Dendritic cell treated with granulocyte-macrophage colony-stimulating factor and Interleukin-4, amounts not matched to agents 40 ng/mL and 50 ng/mL, for 4 days (primary cell): ENCODE results near the gene ZNF680.

ENCODE experiments used
- H3K27ac Mint-ChIP-seq: one replicate; pipeline ENCODE4 v1.8.0; 2022; ENCODE audit warnings: mild to moderate bottlenecking, mixed read lengths
- H3K27me3 Mint-ChIP-seq: one replicate; pipeline ENCODE4 v1.8.0; 2022; ENCODE audit warnings: mild to moderate bottlenecking, mixed read lengths
- H3K36me3 Mint-ChIP-seq: one replicate; pipeline ENCODE4 v1.8.0; 2022; ENCODE audit warnings: low read depth, mixed read lengths
- H3K4me1 Mint-ChIP-seq: one replicate; pipeline ENCODE4 v1.8.0; 2022; ENCODE audit warnings: low read depth, mixed read lengths
- H3K4me3 Mint-ChIP-seq: one replicate; pipeline ENCODE4 v1.8.0; 2022; ENCODE audit warnings: mild to moderate bottlenecking, moderate library complexity, mixed read lengths
- H3K9me3 Mint-ChIP-seq: one replicate; pipeline ENCODE4 v1.8.0; 2022; ENCODE audit warnings: mixed read lengths
- intact Hi-C: fragments of 100-400 bp; cut with micrococcal nuclease; formaldehyde crosslinking; loops from one replicate; pipeline ENCODE4 v1.15.0; 2022

The ZNF680 gene

DNA sequence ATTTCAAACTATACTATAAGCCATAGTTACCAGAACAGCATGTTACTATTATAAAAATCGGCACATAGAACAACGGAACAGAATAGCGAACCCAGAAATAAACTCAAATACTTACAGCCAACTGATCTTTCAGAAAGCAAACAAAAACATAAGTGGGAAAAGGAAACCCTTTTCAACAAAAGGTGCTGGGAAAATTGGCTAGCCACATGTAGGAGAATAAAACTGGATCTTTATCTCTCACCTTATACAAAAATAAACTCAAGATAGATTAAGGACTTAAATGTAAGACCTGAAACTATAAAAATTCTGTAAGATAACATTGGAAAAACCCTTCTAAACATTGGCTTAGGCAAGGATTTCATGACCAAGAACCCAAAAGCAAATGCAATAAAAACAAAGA is 29.1 kb downstream of the ZNF680 start:
- Mint-ChIP-seq H3K9me3 (peaks cover 93% of the 10 kb centered on the region), H3K27ac (no peak overlapping the region), H3K36me3 (peaks cover 95% of the 10 kb centered on the region), H3K27me3 (no peaks in the 10 kb centered on the region), H3K4me1 (no peaks in the 10 kb centered on the region), H3K4me3 (no peak overlapping the region)
- intact Hi-C loops, result loop anchor here (10.0 kb wide), 1 partner anchor 401 kb away; no protein-coding TSS in a partner anchor

DNA sequence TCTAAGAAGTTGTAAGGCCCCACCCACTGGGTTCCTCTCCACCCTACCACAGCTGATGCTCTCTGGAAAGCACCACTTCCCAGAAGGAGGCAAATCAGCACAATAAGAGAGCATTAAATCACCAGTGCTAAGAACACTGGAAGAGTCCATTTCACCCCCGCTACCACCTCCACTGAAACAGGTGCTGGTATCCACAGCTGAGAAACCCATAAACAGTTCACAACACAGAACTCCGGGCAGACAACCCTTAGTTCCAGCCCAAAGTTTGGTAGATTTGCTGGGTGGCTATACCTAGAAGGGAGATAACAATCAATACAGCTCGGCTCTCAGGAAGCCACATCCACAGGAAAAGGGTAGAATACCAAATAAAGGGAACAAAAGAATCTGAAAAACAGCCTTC is 34.1 kb downstream of the ZNF680 start:
- no peak overlapping the region for H3K4me3 Mint-ChIP-seq
- peaks cover 98% of the 10 kb centered on the region for H3K36me3 Mint-ChIP-seq
- no peak overlapping the region for H3K27ac Mint-ChIP-seq
- intact Hi-C loops, result loop anchor here (10.0 kb wide), 1 partner anchor 184 kb away; no protein-coding TSS in a partner anchor
- H3K9me3 Mint-ChIP-seq, result peaks cover 71% of the 10 kb centered on the region
- no peaks in the 10 kb centered on the region for H3K27me3 Mint-ChIP-seq
- no peaks in the 10 kb centered on the region for H3K4me1 Mint-ChIP-seq

DNA sequence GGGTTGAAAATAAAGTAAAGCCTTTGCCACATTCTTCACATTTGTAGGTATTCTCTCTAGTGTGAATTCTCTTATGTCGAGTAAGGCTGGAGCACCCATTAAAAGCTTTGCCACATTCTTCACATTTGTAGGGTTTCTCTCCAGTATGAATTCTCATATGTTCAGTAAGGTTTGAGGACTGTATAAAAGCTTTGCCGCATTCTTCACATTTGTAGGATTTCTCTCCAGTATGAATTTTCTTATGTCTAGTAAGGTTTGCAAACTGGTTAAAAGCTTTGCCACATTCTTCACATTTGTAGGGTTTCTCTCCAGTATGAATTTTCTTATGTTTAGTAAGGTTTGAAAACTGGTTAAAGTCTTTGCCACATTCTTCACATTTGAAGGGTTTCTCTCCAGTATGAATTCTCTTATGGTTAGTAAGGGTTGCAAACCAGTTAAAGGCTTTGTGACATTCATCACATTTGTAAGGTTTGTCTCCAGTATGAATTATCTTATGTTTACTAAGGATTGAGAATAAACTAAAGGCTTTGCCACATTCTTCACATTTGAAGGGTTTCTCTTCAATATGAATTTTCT is 41.4 kb downstream of the ZNF680 start:
- intact Hi-C loops, result loop anchor here (10.0 kb wide), 1 partner anchor 177 kb away; no protein-coding TSS in a partner anchor
- H3K4me1 Mint-ChIP-seq, result no peaks in the 10 kb centered on the region
- no peak overlapping the region for H3K4me3 Mint-ChIP-seq
- peaks cover 71% of the 10 kb centered on the region for H3K9me3 Mint-ChIP-seq
- H3K36me3 Mint-ChIP-seq, result peaks cover 80% of the 10 kb centered on the region
- H3K27ac Mint-ChIP-seq, result no peak overlapping the region
- H3K27me3 Mint-ChIP-seq, result no peaks in the 10 kb centered on the region

DNA sequence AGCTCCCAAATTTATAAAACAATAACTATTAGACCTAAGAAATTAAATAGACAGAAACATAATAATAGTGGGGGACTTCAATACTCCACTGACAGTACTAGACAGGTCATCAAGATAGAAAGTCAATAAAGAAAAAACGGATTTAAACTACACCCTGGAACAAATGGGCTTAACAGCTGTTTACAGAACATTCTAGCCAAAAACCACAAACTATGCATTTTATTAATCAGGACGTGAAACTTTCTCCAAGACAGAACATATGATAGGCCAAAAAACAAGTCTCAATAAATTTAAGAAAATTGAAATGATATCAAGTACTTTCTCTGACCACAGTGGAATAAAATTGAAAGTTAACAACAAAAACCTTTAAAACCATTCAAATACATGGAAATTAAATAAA is 46.4 kb downstream of the ZNF680 start:
- Mint-ChIP-seq H3K27ac (no peak overlapping the region), H3K27me3 (no peaks in the 10 kb centered on the region), H3K9me3 (peaks cover 67% of the 10 kb centered on the region), H3K36me3 (peaks cover 72% of the 10 kb centered on the region), H3K4me1 (no peaks in the 10 kb centered on the region), H3K4me3 (no peak overlapping the region)
- intact Hi-C loops, result no loop called here

DNA sequence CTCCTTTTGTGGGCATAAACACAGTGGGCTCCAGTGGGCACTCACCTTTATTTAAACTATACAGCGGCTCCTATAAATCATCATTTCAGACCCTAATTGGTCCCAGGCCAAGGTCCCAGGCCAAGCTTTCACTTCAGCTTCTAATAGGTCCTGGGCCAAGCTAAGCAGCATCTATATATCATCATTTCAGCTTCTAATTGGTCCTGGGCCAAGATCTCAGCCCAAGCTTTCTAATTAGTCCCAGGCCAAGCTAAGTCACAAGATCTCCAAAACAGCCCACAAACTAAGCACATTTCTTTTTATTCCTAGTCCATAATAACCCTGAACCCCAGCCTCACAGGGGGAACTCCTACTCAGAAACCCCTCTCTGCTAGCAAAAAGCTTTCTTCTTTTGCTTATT is 47.1 kb downstream of the ZNF680 start:
- intact Hi-C loops, result no loop called here
- peaks cover 72% of the 10 kb centered on the region for H3K36me3 Mint-ChIP-seq
- H3K9me3 Mint-ChIP-seq, result peaks cover 67% of the 10 kb centered on the region
- no peaks in the 10 kb centered on the region for H3K27me3 Mint-ChIP-seq
- H3K4me3 Mint-ChIP-seq, result no peak overlapping the region
- no peak overlapping the region for H3K27ac Mint-ChIP-seq
- H3K4me1 Mint-ChIP-seq, result no peaks in the 10 kb centered on the region

DNA sequence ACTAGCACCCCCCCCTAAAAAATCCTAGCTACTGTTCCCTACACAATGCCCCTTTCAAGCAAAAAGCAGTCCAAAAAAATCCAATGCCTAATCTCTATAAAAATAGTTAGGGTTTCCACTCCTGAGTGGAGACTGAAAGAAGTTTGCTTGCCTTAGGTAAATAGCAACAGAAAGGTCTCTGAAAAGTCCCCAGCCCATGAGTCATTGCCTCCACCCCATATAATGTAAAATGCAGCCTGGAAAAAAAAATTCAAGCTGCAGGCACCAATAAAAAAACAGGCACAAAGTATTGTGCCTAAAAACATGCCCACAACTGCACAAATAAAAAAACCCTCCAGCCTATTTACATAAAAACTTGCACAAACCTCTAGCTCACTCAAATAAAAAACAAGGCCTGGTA is 47.5 kb downstream of the ZNF680 start:
- H3K4me1 Mint-ChIP-seq, result no peaks in the 10 kb centered on the region
- no peak overlapping the region for H3K27ac Mint-ChIP-seq
- peaks cover 63% of the 10 kb centered on the region for H3K9me3 Mint-ChIP-seq
- peaks cover 74% of the 10 kb centered on the region for H3K36me3 Mint-ChIP-seq
- H3K27me3 Mint-ChIP-seq, result no peaks in the 10 kb centered on the region
- intact Hi-C loops, result no loop called here
- H3K4me3 Mint-ChIP-seq, result no peak overlapping the region

DNA sequence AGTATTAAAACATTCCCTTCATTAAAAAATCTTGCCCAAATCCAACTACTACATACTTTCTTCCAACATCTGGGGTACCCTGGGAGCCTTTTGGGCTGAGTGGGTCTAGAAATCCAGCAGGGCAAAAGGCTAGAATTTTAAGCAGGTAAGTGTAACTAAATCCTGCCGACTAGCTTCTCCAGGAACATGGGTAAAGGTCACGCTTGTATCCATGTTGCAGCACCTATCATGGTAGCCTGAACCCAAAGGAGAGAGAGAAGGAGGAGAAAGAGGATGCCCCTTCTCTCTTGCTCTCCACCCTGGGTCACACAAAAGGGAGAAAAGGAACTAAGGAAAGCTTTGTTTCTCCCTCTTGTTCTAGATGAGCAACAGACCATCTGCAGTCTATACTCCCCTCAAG is 53.3 kb downstream of the ZNF680 start:
- Mint-ChIP-seq H3K27ac (no peak overlapping the region), H3K9me3 (peaks cover 43% of the 10 kb centered on the region), H3K4me3 (no peak overlapping the region), H3K4me1 (no peaks in the 10 kb centered on the region), H3K36me3 (peaks cover 44% of the 10 kb centered on the region), H3K27me3 (no peaks in the 10 kb centered on the region)
- intact Hi-C loops, result no loop called here

DNA sequence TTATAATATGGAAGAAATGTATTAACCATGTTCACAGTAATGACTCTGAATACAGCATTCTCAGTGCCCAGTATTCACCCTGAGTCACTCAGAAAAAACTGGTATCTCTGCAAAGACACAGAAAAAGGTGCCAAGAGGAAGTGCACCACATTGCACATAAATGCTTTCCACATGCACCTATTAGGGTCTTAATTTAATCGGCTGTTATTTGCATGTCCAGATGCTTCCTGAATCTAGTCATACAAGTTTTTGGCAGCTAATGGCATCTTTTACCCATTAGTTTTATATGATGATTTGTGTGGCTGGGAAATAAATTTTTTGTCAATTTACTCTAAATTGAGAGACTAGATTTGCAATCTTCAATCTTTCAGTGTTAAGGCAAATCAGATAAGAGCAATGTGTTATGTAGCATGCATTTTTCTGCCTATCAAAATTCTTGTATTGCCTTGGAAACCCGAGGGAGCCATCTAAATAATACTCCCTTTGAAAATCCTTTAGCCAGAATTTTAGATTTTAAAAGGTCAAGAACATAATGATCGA is 58.2 kb downstream of the ZNF680 start:
- H3K9me3 Mint-ChIP-seq, result peaks cover 61% of the 10 kb centered on the region

DNA sequence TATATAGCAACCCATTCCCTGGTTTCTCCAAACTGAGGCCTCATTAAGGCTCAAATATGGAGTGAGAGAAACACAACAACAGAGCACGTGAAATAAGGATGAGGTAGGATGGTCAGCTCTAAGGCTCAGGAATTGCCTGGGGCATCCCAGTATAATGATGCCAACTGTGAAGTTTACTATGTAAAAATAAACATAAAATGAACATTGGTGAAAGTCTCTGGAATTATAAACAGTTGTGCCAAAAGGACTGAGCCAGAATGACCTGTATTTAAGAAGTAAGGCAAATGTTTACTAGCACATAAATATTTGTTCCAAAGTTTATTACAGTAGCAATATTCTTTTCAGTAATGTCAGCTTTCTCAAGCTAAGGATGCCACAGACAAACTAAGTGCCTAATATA is 64.6 kb downstream of the ZNF680 start:
- H3K4me3 Mint-ChIP-seq, result no peak overlapping the region
- H3K36me3 Mint-ChIP-seq, result no peaks in the 10 kb centered on the region
- peaks cover 47% of the 10 kb centered on the region for H3K9me3 Mint-ChIP-seq
- H3K27me3 Mint-ChIP-seq, result peaks cover 2% of the 10 kb centered on the region
- no peak overlapping the region for H3K27ac Mint-ChIP-seq
- intact Hi-C loops, result no loop called here
- no peaks in the 10 kb centered on the region for H3K4me1 Mint-ChIP-seq

More for the DNA sequence above, 58.2 kb downstream of the ZNF680 start:
- H3K36me3 Mint-ChIP-seq, result peaks cover 11% of the 10 kb centered on the region
- no peaks in the 10 kb centered on the region for H3K4me1 Mint-ChIP-seq
- no peak overlapping the region for H3K27ac Mint-ChIP-seq
- no peak overlapping the region for H3K4me3 Mint-ChIP-seq
- intact Hi-C loops, result no loop called here
- H3K27me3 Mint-ChIP-seq, result no peaks in the 10 kb centered on the region

DNA sequence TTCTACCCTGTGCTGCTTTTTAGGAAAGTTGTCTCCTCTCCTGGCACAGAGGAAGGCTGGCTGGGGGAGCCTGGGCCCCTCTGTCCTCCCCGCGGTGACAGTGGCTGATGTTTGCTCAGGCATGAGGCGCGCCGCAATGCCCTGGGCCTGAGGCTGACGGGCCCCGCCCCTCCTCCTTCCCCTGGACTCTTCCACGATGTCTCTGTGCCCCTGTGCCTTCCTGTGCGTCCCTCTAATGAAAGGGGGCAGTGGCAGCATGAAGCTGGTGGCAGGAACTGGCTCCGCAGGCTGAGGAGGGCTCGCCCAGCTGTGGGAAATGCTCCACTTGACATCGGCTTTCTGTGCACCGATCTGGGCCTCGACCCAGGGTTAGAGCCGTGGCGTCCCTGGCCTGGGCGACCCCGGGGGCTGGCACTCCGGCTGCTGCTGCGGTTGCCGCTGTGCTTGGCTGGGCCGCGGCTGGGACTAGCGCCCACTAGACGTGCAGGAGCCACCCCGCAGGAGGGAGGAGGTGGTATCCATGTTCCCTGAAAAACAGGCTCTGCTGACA is 67.9 kb downstream of the ZNF680 start:
- peaks cover 2% of the 10 kb centered on the region for H3K27me3 Mint-ChIP-seq
- H3K4me3 Mint-ChIP-seq, result no peak overlapping the region
- no peaks in the 10 kb centered on the region for H3K36me3 Mint-ChIP-seq
- peaks cover 40% of the 10 kb centered on the region for H3K9me3 Mint-ChIP-seq
- H3K27ac Mint-ChIP-seq, result no peak overlapping the region
- no peaks in the 10 kb centered on the region for H3K4me1 Mint-ChIP-seq
- intact Hi-C loops, result no loop called here

DNA sequence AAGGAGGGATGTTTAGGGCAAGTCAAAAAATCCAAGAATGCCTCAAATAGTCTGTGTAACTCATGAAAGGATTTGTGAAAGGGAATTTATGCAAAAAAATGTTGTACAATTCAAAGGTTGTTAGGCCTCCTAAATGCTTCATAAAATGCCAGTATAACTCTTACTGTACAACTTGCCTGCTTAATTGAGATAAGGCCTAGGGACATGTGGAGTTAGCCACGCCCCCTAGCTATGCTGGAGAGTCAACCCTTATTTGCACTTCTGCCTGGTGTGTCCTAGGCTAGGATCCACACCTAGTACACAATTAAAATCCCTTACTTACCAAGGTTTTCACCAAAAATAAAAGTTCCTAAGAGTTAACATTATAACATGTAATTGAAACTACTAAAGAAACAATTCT is 77.2 kb downstream of the ZNF680 start:
- Mint-ChIP-seq H3K27me3 (no peaks in the 10 kb centered on the region), H3K36me3 (no peaks in the 10 kb centered on the region), H3K27ac (no peak overlapping the region), H3K9me3 (peaks cover 74% of the 10 kb centered on the region), H3K4me3 (no peak overlapping the region), H3K4me1 (no peaks in the 10 kb centered on the region)
- intact Hi-C loops, result no loop called here
